Activated CD4-positive, alpha-beta T cell treated with anti-CD3 and anti-CD28 coated beads for 36 hours (primary cell): ENCODE results near the gene LGALS8. TPM values are rescaled to one million over a fixed set of nuclear protein-coding genes. Genes with fewer than 3 reads are reported as not detected.

Source experiments
- ATAC-seq: fragments of 200-7000 bp; cut with Tn5 transposase; one replicate; pipeline ENCODE4 v1.10.0; 2021; ENCODE audit warnings: mild to moderate bottlenecking, moderate library complexity
- CTCF ChIA-PET: fragments of 350-600 bp; sonication (Branson Sonifier 250); formaldehyde crosslinking; loops from one replicate; lab custom pipeline; 2021; ENCODE audit warnings: antibody characterized with exemption; lab: Charles Lee
- POLR2A ChIA-PET: fragments of 350-600 bp; sonication (Branson Sonifier 250); formaldehyde crosslinking; loops from one replicate; lab custom pipeline; 2021; ENCODE audit warnings: antibody characterized with exemption, inconsistent platforms; lab: Charles Lee
- DNase-seq: peaks from one replicate; pipeline ENCODE4 v3.0.0-alpha.2; 2020
- H3K27ac Mint-ChIP-seq: one replicate; pipeline ENCODE4 v1.8.0; 2021; ENCODE audit warnings: mixed read lengths
- H3K27me3 Mint-ChIP-seq: one replicate; pipeline ENCODE4 v1.8.0; 2021; ENCODE audit warnings: mixed read lengths
- H3K36me3 Mint-ChIP-seq: one replicate; pipeline ENCODE4 v1.8.0; 2021; ENCODE audit warnings: low read depth, mixed read lengths
- H3K4me1 Mint-ChIP-seq: one replicate; pipeline ENCODE4 v1.8.0; 2021; ENCODE audit warnings: mixed read lengths
- H3K4me3 Mint-ChIP-seq: one replicate; pipeline ENCODE4 v1.8.0; 2021; ENCODE audit warnings: mild to moderate bottlenecking, moderate library complexity, mixed read lengths
- H3K9me3 Mint-ChIP-seq: one replicate; pipeline ENCODE4 v1.8.0; 2021; ENCODE audit warnings: low read depth, mixed read lengths
- intact Hi-C, 2 experiments: fragments of 100-400 bp; cut with DNase I in 1 of 2; cut with micrococcal nuclease in 1 of 2; formaldehyde crosslinking; loops; one replicate each; pipeline versions ENCODE4 v1.14.2 to v1.15.1; 2022 to 2024; cut with DNase I, micrococcal nuclease
- total RNA-seq, 2 experiments: library from RNA; stranded (reverse); gene quantifications; one replicate each; pipeline ENCODE4 v1.2.3, GENCODE V29; 2021

The LGALS8 gene
- total RNA-seq, 2 experiments from 2014 or later: 106 to 155 TPM

DNA sequence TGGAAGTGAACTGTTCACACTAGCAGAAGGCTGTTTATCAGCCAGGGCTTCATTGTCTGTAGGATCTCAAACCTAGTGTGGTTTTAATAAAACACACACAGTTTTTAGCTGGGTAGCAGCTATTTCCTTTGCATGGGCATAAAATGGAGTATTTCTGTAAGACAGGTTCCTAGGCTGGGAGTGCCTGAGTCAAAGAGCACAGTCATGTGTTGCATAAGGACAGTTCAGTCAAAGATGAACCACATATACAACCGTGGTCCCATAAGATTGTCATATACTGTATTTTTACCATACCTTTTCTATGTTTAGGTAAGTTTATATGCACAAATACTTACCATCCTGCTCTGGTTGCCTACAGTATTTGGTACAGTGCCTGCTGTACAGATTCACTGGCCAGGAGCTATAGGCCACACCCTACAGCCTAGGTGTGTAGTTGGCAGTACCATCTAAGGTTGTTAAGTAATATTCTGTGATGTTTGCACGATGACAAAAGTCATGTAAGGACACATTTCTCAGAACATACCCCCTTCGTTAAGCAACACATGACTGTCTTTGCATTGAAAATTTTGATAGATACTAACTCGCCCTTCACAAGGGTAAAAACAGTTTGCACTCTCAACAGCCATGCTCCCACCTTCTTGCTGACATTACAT lies 17.2 kb downstream of the LGALS8 start:
- intact Hi-C loops: no loop called here
- peaks cover 71% of the 10 kb centered on the region for H3K36me3 Mint-ChIP-seq
- ChIA-PET POLR2A (interaction anchor here (0.6 kb wide), 1 partner anchor 355 kb away, joined by 7 read pairs; no protein-coding TSS in a partner anchor), CTCF (no interaction called here)
- H3K4me3 Mint-ChIP-seq: no peak overlapping the region
- peaks cover 9% of the 10 kb centered on the region for H3K4me1 Mint-ChIP-seq
- no peaks in the 10 kb centered on the region for H3K9me3 Mint-ChIP-seq
- DNase-seq (no peak), ATAC-seq (no peak)
- H3K27ac Mint-ChIP-seq: no peak overlapping the region
- H3K27me3 Mint-ChIP-seq: no peaks in the 10 kb centered on the region

DNA sequence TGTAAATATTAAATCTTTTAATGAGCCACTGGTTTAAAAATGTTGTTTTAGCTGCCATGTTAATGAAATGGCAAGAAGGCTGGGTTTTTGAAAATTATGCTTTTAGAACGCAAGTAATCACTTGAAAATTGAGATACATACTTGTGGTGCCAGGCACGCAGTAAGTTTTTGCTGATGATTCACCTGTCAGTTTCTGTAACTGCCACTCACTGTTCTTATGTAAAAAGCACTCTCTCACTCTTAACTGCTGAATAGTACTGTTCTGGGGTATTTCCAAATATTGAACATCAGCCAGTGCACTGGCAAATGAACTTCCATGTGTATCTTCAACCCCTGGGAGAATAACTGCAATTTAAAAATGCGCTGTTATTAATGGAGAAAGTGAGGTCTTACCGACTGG lies 17.9 kb downstream of the LGALS8 start:
- ChIA-PET POLR2A (no interaction called here), CTCF (no interaction called here)
- ATAC-seq (no peak), DNase-seq (no peak)
- Mint-ChIP-seq H3K9me3 (no peaks in the 10 kb centered on the region), H3K27me3 (no peaks in the 10 kb centered on the region), H3K27ac (no peak overlapping the region), H3K4me1 (peaks cover 12% of the 10 kb centered on the region), H3K4me3 (no peak overlapping the region), H3K36me3 (peaks cover 70% of the 10 kb centered on the region)
- intact Hi-C loops: no loop called here

DNA sequence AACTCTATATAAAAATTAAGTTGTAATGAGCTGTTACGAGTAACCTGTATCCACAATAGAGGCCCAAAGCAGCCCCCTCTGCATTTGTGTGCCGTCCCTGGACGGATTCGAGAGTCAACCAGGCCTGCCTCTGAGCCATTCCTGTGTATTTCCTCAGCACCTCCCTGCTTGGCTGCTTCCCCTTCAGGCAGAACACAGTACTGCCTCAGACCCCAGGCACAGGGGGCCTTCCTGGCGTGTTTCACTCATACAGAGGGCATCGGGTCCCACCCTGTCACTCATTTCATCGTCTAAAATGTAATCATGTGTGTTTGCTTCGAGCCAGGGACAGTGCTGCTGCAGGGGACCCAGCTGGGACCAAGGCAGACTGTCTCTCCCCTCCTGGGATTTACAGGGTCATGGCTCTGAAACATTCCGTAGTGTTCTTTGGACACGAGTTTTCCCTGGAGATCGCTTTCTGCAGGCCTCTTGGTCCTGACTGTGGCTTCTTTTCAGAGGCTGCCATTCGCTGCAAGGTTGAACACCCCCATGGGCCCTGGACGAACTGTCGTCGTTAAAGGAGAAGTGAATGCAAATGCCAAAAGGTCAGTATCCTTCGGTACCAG lies 19.4 kb downstream of the LGALS8 start:
- no peak for DNase-seq
- Mint-ChIP-seq H3K36me3 (peaks cover 76% of the 10 kb centered on the region), H3K27me3 (no peaks in the 10 kb centered on the region), H3K9me3 (no peaks in the 10 kb centered on the region), H3K27ac (peak overlapping the region; percentile 59), H3K4me3 (no peak overlapping the region), H3K4me1 (peaks cover 14% of the 10 kb centered on the region)
- POLR2A ChIA-PET: no interaction called here
- ATAC-seq: no peak
- CTCF ChIA-PET: interaction anchor here (1.0 kb wide), 1 partner anchor 239 kb away, joined by 3 read pairs; no protein-coding TSS in a partner anchor
- intact Hi-C loops: no loop called here

DNA sequence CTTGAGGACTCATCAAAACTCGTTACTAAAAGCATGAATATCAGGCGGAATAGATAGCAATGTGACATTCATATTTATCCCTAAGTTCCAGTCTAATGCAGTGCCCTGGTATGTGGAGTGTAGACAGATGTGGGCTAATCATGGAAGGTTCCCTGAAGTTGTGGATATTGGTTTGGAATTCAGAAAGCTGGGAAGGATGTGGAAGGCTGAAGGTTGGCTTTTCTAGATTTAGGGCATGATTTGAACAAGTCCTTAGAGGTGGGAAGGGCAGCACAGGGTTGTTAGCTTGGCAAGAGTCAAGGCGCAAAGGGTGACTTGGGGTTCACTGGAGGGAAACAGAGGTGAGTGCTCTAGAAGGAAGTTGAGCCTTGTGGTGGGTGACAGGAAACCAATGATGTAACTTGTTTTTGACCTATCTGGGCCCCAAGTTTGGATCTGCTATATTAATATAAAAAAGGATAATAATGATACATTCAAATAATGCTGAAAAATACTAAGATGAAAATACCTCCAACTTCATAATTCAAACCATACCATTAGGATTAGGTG lies 21.9 kb downstream of the LGALS8 start:
- ATAC-seq (no peak), DNase-seq (no peak)
- peaks cover 77% of the 10 kb centered on the region for H3K36me3 Mint-ChIP-seq
- H3K9me3 Mint-ChIP-seq: no peaks in the 10 kb centered on the region
- no peak overlapping the region for H3K4me3 Mint-ChIP-seq
- ChIA-PET POLR2A (no interaction called here), CTCF (no interaction called here)
- H3K4me1 Mint-ChIP-seq: peaks cover 14% of the 10 kb centered on the region
- H3K27ac Mint-ChIP-seq: peak overlapping the region; percentile 68
- intact Hi-C loops: no loop called here
- H3K27me3 Mint-ChIP-seq: no peaks in the 10 kb centered on the region

DNA sequence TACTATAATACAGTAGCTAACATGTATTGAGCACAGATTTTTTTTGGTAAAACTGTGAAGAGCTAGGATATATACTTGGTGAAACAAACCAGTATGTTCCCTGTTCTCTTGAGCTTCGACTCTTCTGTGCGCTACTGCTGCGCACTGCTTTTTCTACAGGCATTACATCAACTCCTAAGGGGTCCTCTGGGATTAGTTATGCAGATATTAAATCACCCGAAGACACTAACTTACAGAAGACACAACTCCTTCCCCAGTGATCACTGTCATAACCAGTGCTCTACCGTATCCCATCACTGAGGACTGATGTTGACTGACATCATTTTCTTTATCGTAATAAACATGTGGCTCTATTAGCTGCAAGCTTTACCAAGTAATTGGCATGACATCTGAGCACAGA lies 24.7 kb downstream of the LGALS8 start:
- no peak for ATAC-seq
- Mint-ChIP-seq H3K4me1 (peaks cover 14% of the 10 kb centered on the region), H3K27ac (no peak overlapping the region), H3K27me3 (no peaks in the 10 kb centered on the region), H3K4me3 (no peak overlapping the region), H3K36me3 (peaks cover 72% of the 10 kb centered on the region), H3K9me3 (no peaks in the 10 kb centered on the region)
- CTCF ChIA-PET: interaction anchor here (0.9 to 1.6 kb wide), 2 partner anchors 17 to 55 kb away, joined by 3 to 4 read pairs; no protein-coding TSS in a partner anchor
- intact Hi-C loops: no loop called here
- POLR2A ChIA-PET: interaction anchor here (0.6 kb wide), 2 partner anchors 152 to 1045 kb away, joined by 3 to 4 read pairs; no protein-coding TSS in a partner anchor
- DNase-seq: no peak

DNA sequence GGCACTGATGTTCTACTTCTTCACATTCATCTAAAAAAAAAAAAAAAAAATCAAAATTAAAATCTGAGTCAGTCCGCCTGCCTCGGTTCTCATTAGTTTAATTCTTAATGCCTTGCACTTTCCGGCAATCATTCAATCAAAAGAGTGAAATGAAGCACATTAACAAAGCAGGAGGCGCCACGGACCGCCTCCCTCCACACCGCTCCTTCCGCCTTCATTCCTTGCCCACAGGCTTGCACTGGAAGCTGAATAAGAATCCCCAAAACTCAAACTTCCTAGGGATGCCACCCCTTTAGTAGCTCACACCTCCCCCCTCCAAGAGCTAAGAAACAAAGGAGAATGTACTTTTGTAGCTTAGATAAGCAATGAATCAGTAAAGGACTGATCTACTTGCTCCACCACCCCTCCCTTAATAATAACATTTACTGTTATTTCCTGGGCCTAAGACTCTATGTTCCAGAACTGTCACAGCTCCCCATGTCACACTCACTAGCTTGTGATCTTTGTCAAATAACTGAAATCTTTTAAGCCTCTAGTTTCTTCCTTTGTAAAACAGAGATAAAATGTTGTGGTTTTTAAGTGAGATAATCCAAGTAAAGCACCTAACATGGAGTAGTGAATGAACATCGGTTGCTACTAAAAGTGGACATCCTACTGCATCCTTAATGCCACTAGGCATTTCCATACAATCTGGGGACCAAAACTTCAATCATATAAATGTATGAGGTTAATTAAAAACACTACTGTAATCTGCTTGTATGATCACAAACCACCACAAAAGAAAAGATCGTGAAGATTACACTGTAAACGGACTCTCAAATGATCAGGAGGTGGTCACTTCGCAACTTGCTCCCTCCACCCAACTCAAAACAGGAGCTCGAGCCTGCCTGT lies 27.4 kb downstream of the LGALS8 start:
- Mint-ChIP-seq H3K27me3 (no peaks in the 10 kb centered on the region), H3K36me3 (peaks cover 69% of the 10 kb centered on the region), H3K27ac (peak overlapping the region; percentile 55), H3K4me3 (no peak overlapping the region), H3K9me3 (no peaks in the 10 kb centered on the region), H3K4me1 (peaks cover 7% of the 10 kb centered on the region)
- ATAC-seq (no peak), DNase-seq (no peak)
- CTCF ChIA-PET: interaction anchor here (0.6 kb wide), 1 partner anchor 366 kb away, joined by 3 read pairs; no protein-coding TSS in a partner anchor
- POLR2A ChIA-PET: no interaction called here
- intact Hi-C loops: loop anchor here (5.0 kb wide), 2 partner anchors 36 to 41 kb away; no protein-coding TSS in a partner anchor

DNA sequence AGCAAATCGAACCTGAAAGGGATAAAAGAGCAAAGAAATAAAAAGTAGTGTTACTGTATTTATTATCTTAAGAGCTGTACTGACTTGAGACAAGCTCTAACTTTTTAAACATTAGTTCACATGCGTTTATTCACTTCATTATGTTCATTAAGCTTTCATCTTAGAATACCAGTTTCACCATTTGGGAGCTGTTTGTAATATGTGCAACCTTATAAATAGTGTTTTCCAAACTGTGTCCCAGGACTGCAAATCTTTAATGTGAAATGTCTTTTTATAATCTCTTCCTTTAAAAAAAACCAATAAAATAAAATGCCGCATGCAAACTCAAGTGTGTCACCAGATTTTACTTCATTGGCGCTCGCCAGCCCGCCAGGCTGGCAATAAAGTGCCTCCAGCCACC lies 28.3 kb downstream of the LGALS8 start:
- H3K4me1 Mint-ChIP-seq: no peaks in the 10 kb centered on the region
- peaks cover 69% of the 10 kb centered on the region for H3K36me3 Mint-ChIP-seq
- DNase-seq (no peak), ATAC-seq (no peak)
- H3K4me3 Mint-ChIP-seq: no peak overlapping the region
- POLR2A ChIA-PET: no interaction called here
- intact Hi-C loops: loop anchor here (5.0 kb wide), 2 partner anchors 35 to 40 kb away; no protein-coding TSS in a partner anchor
- H3K9me3 Mint-ChIP-seq: no peaks in the 10 kb centered on the region
- CTCF ChIA-PET: no interaction called here
- H3K27me3 Mint-ChIP-seq: no peaks in the 10 kb centered on the region
- H3K27ac Mint-ChIP-seq: no peak overlapping the region

DNA sequence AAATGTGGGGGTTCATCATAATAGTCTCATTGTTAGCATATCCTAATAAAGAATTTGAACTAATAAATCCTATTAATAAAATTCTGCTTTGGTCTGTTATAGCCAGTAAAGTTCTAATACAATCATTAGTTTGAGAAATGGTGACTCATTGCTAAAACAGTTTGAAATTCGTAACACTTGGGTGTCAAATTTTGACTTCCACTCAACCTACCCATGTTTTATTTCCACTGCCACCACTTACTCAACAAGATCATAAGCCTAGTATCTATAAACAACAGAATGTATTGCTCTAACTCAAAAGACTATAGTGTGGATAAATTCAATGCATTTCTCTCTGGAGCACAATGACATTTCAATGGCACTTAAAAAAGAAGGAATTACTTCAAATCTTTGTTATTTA lies 29.1 kb downstream of the LGALS8 start:
- H3K27me3 Mint-ChIP-seq: no peaks in the 10 kb centered on the region
- H3K27ac Mint-ChIP-seq: no peak overlapping the region
- H3K9me3 Mint-ChIP-seq: no peaks in the 10 kb centered on the region
- ATAC-seq (no peak), DNase-seq (no peak)
- ChIA-PET CTCF (no interaction called here), POLR2A (no interaction called here)
- H3K4me3 Mint-ChIP-seq: no peak overlapping the region
- intact Hi-C loops: loop anchor here (5.0 kb wide), 2 partner anchors 34 to 39 kb away; no protein-coding TSS in a partner anchor
- no peaks in the 10 kb centered on the region for H3K4me1 Mint-ChIP-seq
- H3K36me3 Mint-ChIP-seq: peaks cover 65% of the 10 kb centered on the region

DNA sequence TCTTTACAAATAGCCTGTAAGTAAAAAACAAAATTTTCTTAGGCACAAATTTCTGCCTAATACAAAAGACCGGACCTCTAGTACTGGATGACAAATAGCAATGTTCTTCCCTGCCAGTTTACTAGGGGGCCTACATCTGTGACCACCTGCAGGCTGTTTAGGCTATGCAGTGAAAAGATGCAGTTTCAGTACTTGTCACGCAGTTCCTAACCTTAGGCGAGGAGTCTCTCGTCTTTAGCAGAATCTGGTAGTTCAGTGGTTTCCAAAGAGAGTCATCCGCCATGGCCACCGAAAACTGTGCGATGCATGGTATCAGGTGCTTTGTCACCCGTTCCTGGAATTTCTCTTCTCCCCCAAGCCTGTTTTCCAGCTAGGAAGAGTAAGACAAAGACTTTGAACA lies 29.6 kb downstream of the LGALS8 start:
- Mint-ChIP-seq H3K27me3 (no peaks in the 10 kb centered on the region), H3K36me3 (peaks cover 67% of the 10 kb centered on the region), H3K27ac (no peak overlapping the region), H3K9me3 (no peaks in the 10 kb centered on the region), H3K4me1 (no peaks in the 10 kb centered on the region), H3K4me3 (no peak overlapping the region)
- DNase-seq: no peak
- intact Hi-C loops: loop anchor here (5.0 kb wide), 2 partner anchors 34 to 39 kb away; no protein-coding TSS in a partner anchor
- no peak for ATAC-seq
- POLR2A ChIA-PET: no interaction called here
- CTCF ChIA-PET: no interaction called here

DNA sequence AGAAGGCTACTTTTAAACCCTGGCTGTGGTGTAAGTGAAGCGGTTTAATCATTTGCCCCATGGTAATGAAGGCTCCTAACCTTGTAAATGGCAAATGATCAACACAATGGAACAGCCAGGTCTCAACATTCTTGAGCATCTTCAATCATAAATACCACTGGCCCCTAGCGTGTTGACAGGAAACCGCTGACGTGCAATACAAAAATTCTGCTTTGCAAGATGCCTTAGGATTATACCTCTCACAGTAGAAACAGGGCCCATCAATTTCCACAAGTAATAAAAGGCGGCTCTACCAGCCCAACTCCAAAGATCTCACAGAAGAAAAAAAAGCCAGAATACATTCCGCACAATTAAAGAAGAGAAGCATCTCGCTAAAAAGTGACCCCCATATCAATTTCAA lies 32.8 kb downstream of the LGALS8 start:
- ATAC-seq: no peak
- CTCF ChIA-PET: no interaction called here
- POLR2A ChIA-PET: no interaction called here
- Mint-ChIP-seq H3K4me1 (no peaks in the 10 kb centered on the region), H3K9me3 (no peaks in the 10 kb centered on the region), H3K4me3 (no peak overlapping the region), H3K36me3 (peaks cover 53% of the 10 kb centered on the region), H3K27me3 (no peaks in the 10 kb centered on the region), H3K27ac (no peak overlapping the region)
- DNase-seq: no peak
- intact Hi-C loops: no loop called here

DNA sequence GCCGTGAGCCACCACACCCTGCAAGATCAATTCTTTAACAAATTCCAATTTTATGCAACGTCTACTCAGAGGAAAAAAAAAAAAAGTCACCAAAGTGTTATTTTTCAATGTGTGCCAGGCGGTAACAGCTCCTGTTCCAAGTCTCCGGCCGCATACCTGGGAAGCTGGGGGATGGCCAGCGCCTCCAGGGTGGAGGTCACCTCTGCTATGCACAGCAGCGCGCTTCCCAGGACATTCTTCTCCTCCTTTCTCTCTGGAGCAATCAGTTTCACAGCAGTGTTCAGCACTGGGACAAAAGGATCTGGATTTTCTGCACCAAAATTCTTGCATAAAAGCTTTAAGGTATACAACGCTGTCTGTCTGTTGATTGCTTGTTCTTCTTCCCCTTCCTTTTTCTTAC lies 34.3 kb downstream of the LGALS8 start:
- ATAC-seq (no peak), DNase-seq (no peak)
- Mint-ChIP-seq H3K27me3 (no peaks in the 10 kb centered on the region), H3K4me1 (no peaks in the 10 kb centered on the region), H3K36me3 (peaks cover 58% of the 10 kb centered on the region), H3K27ac (no peak overlapping the region), H3K9me3 (no peaks in the 10 kb centered on the region), H3K4me3 (no peak overlapping the region)
- CTCF ChIA-PET: interaction anchor here (0.7 to 1.4 kb wide), 3 partner anchors 11 to 20 kb away, joined by 3 to 4 read pairs (median 4); no protein-coding TSS in a partner anchor
- intact Hi-C loops: no loop called here
- POLR2A ChIA-PET: no interaction called here
